Psoas muscle (tissue), 8 donors: ENCODE measurements around the gene FTO. TPM values are rescaled to one million over a fixed set of nuclear protein-coding genes. Genes with fewer than 3 reads are reported as not detected.

ENCODE experiments used
- ATAC-seq, 4 donors: fragments of 200-7000 bp; cut with Tn5 transposase; one replicate each; pipeline ENCODE4 v1.9.1; 2020; ENCODE audit warnings: moderate library complexity in 3 of 4, mild to moderate bottlenecking in 2 of 4
- DNase-seq, 2 donors: peaks; one replicate each; pipeline ENCODE4 v3.0.0-alpha.2; 2020
- H3K27ac ChIP-seq: fragments of 200-600 bp; one replicate; pipeline ENCODE4 v1.8.0; 2022
- H3K27me3 ChIP-seq, 3 donors: fragments of 200-600 bp in 1 of 3; one replicate each; pipeline versions ENCODE4 v1.6.1 to v1.8.0; 2013 to 2022; ENCODE audit warnings: low read length in 2 of 3, mild to moderate bottlenecking in 2 of 3, moderate library complexity in 1 of 3; ENCODE audit not compliant: insufficient read depth in 3 of 3
- H3K36me3 ChIP-seq, 2 donors: fragments of 200-600 bp in 1 of 2; one replicate each; pipeline versions ENCODE4 v1.6.1 to v1.8.0; 2013 to 2022; ENCODE audit warnings: low read depth in 1 of 2, mild to moderate bottlenecking in 1 of 2, moderate library complexity in 1 of 2; ENCODE audit not compliant: insufficient read depth in 1 of 2
- H3K4me1 ChIP-seq: fragments of 200-600 bp; one replicate; pipeline ENCODE4 v1.8.0; 2022
- H3K4me3 ChIP-seq: fragments of 200-600 bp; one replicate; pipeline ENCODE4 v1.8.0; 2022; ENCODE audit warnings: mild to moderate bottlenecking
- H3K9me3 ChIP-seq: fragments of 200-600 bp; one replicate; pipeline ENCODE4 v1.8.0; 2022
- CTCF ChIP-seq: fragments of 200-600 bp; IDR thresholded peaks from one replicate; pipeline ENCODE4 v1.8.0; 2022; ENCODE audit warnings: antibody characterized with exemption
- WGBS, 3 donors: extraction: QIAGEN DNeasy Blood & Tissue Kit; methylation state at CpG; one replicate each; pipeline versions ENCODE4 v1.1.6 to v1.1.7; 2013; 5-methylcytosine and 5-hydroxymethylcytosine counted together
- intact Hi-C, 2 donors: fragments of 100-400 bp; cut with DNase I; formaldehyde crosslinking; loops; one replicate each; pipeline versions ENCODE4 v1.11.0 to v1.14.2; 2022
- polyA plus RNA-seq, 3 donors: library from polyadenylated mRNA; stranded (reverse); fragments of 200-250 nt; gene quantifications; one replicate each; pipeline ENCODE4 v1.2.3, GENCODE V29; 2013
- total RNA-seq, 4 donors: library from RNA; stranded (reverse); fragmentation: NEBNext Ultra II Directional in 2 of 4; extraction: Animal tissue kit (Norgen Biotek cat#: 25700) in 2 of 4; gene quantifications; one replicate each; pipeline versions ENCODE4 v1.2.1 to v1.2.4, GENCODE V29; 2021 to 2023
- donor health status: healthy with polysubstance abuse.
- donor health status: DM: no; HTN: no; CAD: no; lungs with moderate emphysema.
- donor health status: Bipolar disorder and iron deficiency.
- donor health status: healthy.
- donor health status: DM: yes; HTN: yes; CAD: no.
- donor health status: DM: no; HTN: no; CAD: no.
- donor health status: DM: no; HTN: no; CAD: no.
- donor health status: DM: yes; HTN: yes; CAD: no.

The FTO gene
- total and polyA plus RNA-seq, 7 donors = 14.2 to 67.6 (median 47.4) TPM

GRCh38 chr16:54176376-54176901 is 472.5 kb downstream of the FTO start:
- no peak for TF ChIP-seq CTCF
- no peak overlapping the region for H3K27ac ChIP-seq
- H3K27me3 ChIP-seq = no peaks in the 10 kb centered on the region
- 72 to 82% (median 77%) methylated on average over 19 of the region's 19 CpGs for WGBS, 3 donors
- H3K9me3 ChIP-seq = no peaks in the 10 kb centered on the region
- intact Hi-C loops = no loop called here
- no peak overlapping the region for H3K4me3 ChIP-seq
- H3K4me1 ChIP-seq = no peaks in the 10 kb centered on the region
- ATAC-seq (no peak), DNase-seq (no peak)
- H3K36me3 ChIP-seq = no peaks in the 10 kb centered on the region

GRCh38 chr16:54177052-54177861 is 473.3 kb downstream of the FTO start:
- H3K27ac ChIP-seq = no peak overlapping the region
- H3K36me3 ChIP-seq = no peaks in the 10 kb centered on the region
- H3K27me3 ChIP-seq = no peaks in the 10 kb centered on the region
- H3K9me3 ChIP-seq = no peaks in the 10 kb centered on the region
- intact Hi-C loops = no loop called here
- no peak for ATAC-seq
- no peak for TF ChIP-seq CTCF
- H3K4me1 ChIP-seq = no peaks in the 10 kb centered on the region
- no peak overlapping the region for H3K4me3 ChIP-seq
- WGBS, 3 donors = 90 to 94% (median 93%) methylated on average over 26 of the region's 26 CpGs
- DNase-seq = no peak

- no peaks in the 10 kb centered on the region for H3K27me3 ChIP-seq
- no peak for ATAC-seq
- 50 to 81% (median 70%) methylated on average over 11 of the region's 11 CpGs for WGBS, 3 donors
- no peaks in the 10 kb centered on the region for H3K9me3 ChIP-seq
- TF ChIP-seq CTCF = no peak
- intact Hi-C loops = no loop called here
- H3K4me3 ChIP-seq = no peak overlapping the region
- H3K36me3 ChIP-seq = no peaks in the 10 kb centered on the region
- H3K4me1 ChIP-seq = no peaks in the 10 kb centered on the region
- no peak for DNase-seq
- H3K27ac ChIP-seq = no peak overlapping the region
These were observed 474.0 kb downstream of the FTO start for GRCh38 chr16:54177862-54178477.

- H3K4me1 ChIP-seq = no peaks in the 10 kb centered on the region
- H3K27me3 ChIP-seq = no peaks in the 10 kb centered on the region
- 42 to 52% (median 43%) methylated on average over 7 of the region's 7 CpGs for WGBS, 3 donors
- intact Hi-C loops = no loop called here
- no peak overlapping the region for H3K4me3 ChIP-seq
- ATAC-seq (no peak), DNase-seq (no peak)
- H3K9me3 ChIP-seq = no peaks in the 10 kb centered on the region
- TF ChIP-seq CTCF = no peak
- H3K36me3 ChIP-seq = no peaks in the 10 kb centered on the region
- H3K27ac ChIP-seq = no peak overlapping the region
These were observed 474.6 kb downstream of the FTO start for GRCh38 chr16:54178478-54178976.
